Middle frontal gyrus (tissue), 1 donor: ENCODE measurements around the gene SDCBP2.

ENCODE experiments used
- DNase-seq: peaks from one replicate; pipeline ENCODE4 v3.0.0-alpha.2; 2015; ENCODE audit warnings: low spot score; ENCODE audit errors: extremely low spot score

SDCBP2 gene

GRCh38 chr20:1328680-1329330 is at the start of gene SDCBP2:
Gene SDCBP2, minus strand, starts transcription at chr20:1329139. Its CDS starts 8,723 bp downstream, at chr20:1320416.
- DNase-seq: no peak

GRCh38 chr20:1378735-1379125 is 49.8 kb upstream of the SDCBP2 start:
- DNase-seq: no peak

DNA sequence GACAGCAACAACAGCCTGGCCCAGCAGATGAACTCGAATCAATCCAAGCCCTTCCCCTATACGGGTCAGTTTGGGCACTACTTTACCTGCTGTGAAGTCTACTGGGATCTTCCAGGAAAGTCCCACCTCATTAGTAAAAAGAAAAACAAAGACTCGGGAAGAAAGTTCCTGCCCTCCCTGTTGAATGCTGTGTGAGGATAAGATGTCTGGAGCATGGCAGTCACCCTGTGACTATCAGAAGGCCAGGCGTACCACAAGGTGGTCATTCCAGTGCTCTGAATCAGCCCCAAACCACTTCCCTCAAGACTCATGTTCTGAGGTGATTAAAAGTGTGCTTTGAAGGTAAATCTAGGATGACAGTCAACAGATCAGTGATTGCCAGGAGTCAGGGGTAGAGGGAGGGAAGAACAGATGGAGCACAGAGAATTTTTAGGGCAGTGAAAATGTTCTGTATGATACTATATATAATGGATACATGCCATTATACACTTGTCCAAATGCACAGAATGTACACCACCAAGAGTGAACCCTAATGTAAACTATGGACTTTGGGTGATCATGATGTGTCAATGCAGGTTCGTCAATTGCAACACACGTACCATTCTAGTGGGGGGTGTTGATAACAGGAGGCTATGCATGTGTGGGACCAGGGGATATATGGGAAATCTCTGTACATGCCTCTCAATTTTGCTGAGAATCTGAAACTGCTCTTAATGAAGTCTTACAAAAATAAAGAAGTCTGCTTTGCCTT is 49.2 kb upstream of the SDCBP2 start:
- no peak for DNase-seq

DNA sequence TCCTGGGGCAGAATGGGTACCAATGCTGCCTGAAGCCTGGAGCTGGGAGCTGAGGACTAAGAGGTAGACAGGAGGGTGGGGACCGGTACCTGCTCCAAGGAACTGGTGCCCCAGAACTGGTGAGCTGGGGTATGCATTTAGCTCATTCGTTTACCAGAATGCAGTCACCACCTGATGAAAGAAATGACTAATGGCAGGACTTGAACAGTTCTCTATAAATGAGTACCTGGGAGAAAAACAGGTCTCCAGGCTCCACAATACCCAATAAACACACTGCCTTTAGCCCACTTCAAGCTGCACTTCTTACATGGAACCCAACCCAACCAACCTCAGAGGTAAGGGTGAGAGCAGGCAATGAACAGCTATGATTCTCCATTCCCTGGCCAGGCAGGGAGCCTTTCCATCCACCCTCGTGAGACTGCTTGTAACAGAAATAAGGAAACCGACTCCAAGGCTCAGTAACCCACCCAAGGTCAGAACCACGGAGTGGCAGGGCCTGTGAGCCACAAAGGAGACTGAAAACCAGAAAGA is 48.5 kb upstream of the SDCBP2 start:
- no peak for DNase-seq

GRCh38 chr20:1376408-1377270 is 47.7 kb upstream of the SDCBP2 start:
- DNase-seq: no peak

DNA sequence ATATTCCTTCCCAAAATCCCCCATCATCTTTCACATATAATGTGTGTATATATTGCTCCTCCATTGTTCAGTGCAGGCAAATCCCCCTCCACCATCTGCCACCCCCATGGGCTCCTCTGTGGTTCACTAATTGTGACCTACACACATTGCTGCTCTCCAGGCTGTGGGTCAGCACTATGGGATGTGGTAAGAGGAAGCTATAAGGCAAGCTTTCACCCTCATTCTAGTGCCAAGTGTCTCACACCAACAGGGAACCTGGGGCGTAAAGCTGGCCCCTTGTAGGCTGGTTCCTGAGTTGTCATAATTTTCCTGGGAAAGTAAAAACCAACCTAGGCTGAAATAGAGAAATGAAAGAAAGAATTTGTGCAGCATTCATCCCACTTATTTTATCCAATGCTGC is 47.1 kb upstream of the SDCBP2 start:
- DNase-seq: no peak

GRCh38 chr20:1375515-1375914 is 46.6 kb upstream of the SDCBP2 start:
- no peak for DNase-seq

- DNase-seq: no peak
Observed at GRCh38 chr20:1374246-1374645, 45.3 kb upstream of the SDCBP2 start.

GRCh38 chr20:1373614-1374013 is 44.7 kb upstream of the SDCBP2 start:
- DNase-seq: peak; percentile 53

GRCh38 chr20:1373036-1373435 is 44.1 kb upstream of the SDCBP2 start:
- DNase-seq: no peak

DNA sequence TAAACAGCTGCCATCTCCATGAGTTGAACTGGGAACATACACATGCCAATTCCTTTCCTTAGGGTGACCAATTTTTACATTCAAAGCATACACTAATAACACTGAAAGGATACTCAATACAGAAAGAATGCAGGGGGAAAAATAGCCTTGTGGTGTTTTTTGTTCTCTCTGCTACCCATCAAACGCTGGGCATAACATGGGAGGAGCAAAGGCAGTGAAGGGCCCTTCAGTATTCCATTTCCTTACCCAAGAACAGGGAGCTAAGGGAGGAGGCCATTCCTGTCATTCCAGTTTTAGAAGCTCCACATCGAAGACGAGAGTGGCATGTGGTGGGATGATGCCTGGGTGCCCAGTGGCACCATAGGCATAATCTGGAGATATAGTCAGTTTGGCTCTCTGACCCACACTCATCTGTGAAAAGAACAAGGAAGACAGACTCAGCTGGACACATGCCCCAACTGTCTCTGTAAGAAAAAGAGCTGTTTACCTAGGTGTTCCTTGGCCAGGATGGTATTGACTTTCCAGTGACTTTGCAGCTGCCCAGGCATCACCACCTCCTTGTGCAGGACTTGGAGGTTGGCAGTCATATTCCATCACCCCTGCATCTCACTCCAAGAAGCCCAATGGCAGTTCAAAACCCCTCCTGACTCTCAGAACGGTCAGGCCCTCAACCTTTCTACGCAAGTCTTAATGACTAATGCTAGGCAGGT is 43.0 kb upstream of the SDCBP2 start:
- DNase-seq: no peak

DNA sequence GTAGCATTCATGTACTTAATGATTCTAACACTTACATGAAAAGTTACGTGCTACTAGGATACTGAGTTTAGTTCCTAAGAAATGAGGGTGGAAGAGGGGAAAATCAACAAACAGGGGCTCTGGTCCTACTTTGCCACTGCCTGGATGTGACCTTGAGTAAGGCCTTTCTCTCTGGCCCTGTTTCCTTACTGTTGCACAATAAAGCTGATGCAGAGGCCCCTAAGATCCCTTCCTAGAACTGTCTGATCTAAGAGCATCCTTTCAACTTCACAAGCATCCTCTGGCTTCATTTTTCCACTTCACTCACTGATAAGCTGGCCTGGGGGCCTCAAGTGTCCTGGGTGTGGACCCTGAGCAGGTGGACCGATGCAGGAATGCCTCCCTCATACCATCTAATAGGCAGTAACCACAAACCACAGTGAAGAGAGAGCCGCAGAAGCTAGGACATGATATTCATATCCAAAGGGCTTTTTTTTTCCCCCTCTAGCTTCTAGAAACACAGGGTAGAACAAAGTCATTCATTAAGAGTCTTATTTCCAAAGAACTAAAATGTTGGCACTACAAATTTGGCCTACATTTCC is 42.4 kb upstream of the SDCBP2 start:
- no peak for DNase-seq

DNA sequence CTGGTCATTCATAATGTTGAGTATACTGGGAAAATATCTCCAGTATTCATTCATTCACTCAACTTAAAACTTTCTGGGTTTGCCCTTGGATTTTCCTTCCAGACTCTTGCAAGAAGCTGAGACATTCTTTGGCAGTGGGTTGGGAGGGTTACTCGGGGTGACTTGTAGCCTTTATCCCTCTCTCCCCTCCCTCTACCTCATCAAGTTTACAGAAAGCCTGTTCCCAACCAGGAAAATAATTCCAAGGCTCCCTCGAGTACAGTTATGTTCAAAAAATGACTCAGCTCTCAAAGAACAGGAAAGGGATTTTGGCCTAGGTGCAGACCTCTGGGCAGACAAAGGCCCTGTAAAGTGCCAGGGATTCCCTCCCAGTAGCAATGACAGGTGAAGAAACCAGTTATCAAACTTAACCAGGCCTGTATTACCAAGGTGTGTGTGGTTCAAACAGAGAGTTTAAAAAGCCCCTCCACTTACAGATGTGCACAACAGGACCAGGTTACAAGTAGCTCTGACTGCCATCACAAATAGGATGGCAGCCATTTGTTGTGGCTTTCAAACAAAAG is 41.7 kb upstream of the SDCBP2 start:
- DNase-seq: no peak

GRCh38 chr20:1369970-1370369 is 41.0 kb upstream of the SDCBP2 start:
- no peak for DNase-seq

DNA sequence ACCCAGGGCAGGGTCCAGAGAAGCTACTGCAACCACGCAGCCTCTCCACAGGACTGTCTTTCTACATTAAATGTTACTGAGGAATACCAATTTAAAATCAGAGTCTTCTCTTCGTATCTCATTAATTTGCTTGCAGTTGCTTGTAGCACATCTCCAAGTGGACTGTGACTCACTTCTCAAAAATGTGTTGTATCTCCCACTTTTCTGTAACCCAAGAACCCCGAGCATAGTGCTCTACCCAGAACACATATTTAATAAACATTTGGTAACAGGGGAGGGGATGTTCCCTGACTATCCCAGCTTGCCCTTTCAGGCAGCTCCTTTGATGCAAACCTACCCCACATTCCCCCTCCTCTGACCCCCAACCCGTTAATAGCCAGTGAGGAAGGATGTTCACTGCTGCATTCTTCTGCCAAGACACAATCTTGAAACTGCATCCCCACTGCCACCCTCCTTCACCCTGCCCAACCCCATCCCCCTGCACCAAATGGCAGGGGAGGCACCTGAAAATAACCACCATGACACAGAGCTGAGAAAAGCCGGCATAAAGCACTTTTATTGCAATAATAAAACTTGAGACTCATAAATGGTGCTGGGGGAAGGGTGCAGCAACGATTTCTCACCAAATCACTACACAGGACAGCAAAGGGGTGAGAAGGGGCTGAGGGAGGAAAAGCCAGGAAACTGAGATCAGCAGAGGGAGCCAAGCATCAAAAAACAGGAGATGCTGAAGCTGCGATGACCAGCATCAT is 39.7 kb upstream of the SDCBP2 start:
- DNase-seq: no peak

GRCh38 chr20:1367479-1367878 is 38.5 kb upstream of the SDCBP2 start:
- no peak for DNase-seq

DNA sequence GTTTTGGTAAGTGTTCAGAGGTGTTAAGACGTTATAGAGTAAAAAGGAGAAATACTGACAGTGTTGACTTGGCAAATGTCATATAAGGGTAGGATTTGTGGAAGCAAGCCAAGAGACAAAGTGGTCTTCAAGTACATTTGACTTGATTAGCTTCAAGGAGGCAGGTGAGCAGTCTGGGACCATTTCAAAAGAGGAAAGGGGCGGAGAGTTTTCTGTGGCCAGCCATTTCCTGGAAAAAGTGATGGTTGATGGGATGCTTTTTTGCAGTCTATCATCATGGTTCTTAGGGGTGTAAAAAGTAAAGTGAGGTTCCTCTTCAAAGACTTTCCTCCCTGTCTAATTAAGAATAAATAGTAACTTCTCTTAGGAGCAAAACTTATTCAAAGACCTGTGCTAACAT is 35.2 kb upstream of the SDCBP2 start:
- no peak for DNase-seq

GRCh38 chr20:1363522-1363921 is 34.6 kb upstream of the SDCBP2 start:
- DNase-seq: no peak

DNA sequence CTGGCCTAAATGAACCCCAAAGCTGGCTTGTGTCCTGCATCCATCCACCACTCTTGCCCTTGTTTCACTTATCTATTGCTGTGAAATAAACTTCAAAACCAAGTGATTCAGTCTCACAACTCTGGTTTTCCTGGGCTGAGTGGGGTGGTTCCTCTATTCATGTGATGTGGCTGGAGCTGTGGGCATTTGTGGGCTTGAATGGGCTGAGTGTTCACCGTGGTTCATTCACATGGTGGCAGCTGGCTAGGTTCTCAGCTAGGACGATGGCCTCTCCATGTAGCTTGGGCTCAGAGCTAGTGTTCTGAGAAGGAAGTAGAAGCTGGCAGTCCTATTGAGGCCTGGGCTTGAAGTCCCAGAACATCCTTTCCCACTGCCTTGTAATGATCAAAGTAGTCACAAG is 33.5 kb upstream of the SDCBP2 start:
- no peak for DNase-seq
